Pancreas (tissue), 10 donors: Measurements from ENCODE around the gene PDCD1. TPM values are rescaled to one million over a fixed set of nuclear protein-coding genes. Genes with fewer than 3 reads are reported as not detected.

Experiments used
- ATAC-seq, 4 donors: fragments of 200-7000 bp; cut with Tn5 transposase; one replicate each; pipeline versions ENCODE4 v1.8.0 to v1.9.1; 2020; ENCODE audit warnings: mild to moderate bottlenecking in 4 of 4, moderate library complexity in 4 of 4
- DNase-seq, 6 donors: peaks; one replicate each; pipeline ENCODE4 v3.0.0-alpha.2; 2020
- FAIRE-seq: peaks from 2 replicates; lab custom pipeline; 2012; peaks lifted over from hg19 to GRCh38; lab: Jason Lieb, UNC
- H3K27ac ChIP-seq, 4 donors: fragments of 200-600 bp; sonication (generic); 1 replicate in 3 of 4; 2 replicates in 1 of 4; pipeline versions ENCODE4 v1.5.0 to v1.8.0; 2020
- H3K27me3 ChIP-seq, 4 donors: fragments of 200-600 bp; one replicate each; pipeline ENCODE4 v1.8.0; 2021
- H3K36me3 ChIP-seq, 3 donors: fragments of 200-600 bp; sonication (generic) in 1 of 3; one replicate each; pipeline versions ENCODE4 v1.5.0 to v1.8.0; 2020 to 2021
- H3K4me1 ChIP-seq, 3 donors: fragments of 200-600 bp; one replicate each; pipeline ENCODE4 v1.8.0; 2021
- H3K4me3 ChIP-seq, 4 donors: fragments of 200-600 bp; sonication (generic) in 2 of 4; one replicate each; pipeline versions ENCODE4 v1.5.0 to v1.8.0; 2020 to 2021
- H3K9me3 ChIP-seq, 4 donors: fragments of 200-600 bp; one replicate each; pipeline ENCODE4 v1.8.0; 2021
- WGBS, 2 donors: extraction: QIAGEN DNeasy Blood & Tissue Kit; methylation state at CpG; one replicate each; pipeline ENCODE4 v1.1.7; 2013; 5-methylcytosine and 5-hydroxymethylcytosine counted together
- intact Hi-C, 3 donors: fragments of 100-400 bp; cut with DNase I; formaldehyde crosslinking; loops; one replicate each; pipeline versions ENCODE4 v1.11.1 to v1.14.2; 2022
- polyA plus RNA-seq, 2 donors: library from polyadenylated mRNA; stranded (reverse); fragments of 200-250 nt; gene quantifications; one replicate each; pipeline ENCODE4 v1.2.3, GENCODE V29; 2013
- total RNA-seq, 6 donors: library from RNA; stranded (reverse); fragmentation: NEBNext Ultra II Directional in 4 of 6; extraction: Animal tissue kit (Norgen Biotek cat#: 25700) in 4 of 6; gene quantifications; one replicate each; pipeline versions ENCODE4 v1.2.1 to v1.2.4, GENCODE V29; 2021 to 2023
- TF ChIP-seq, protein P1 (sequence below), 4 donors: fragments of 200-600 bp; sonication (generic) in 3 of 4; IDR thresholded peaks; one replicate each; pipeline versions ENCODE4 v1.5.0 to v1.8.0; 2021; ENCODE audit warnings: antibody characterized with exemption in 4 of 4
- donor health status: healthy with polysubstance abuse.
- donor health status: DM: no; HTN: no; CAD: no; lungs with moderate emphysema.
- donor health status: DM: no; HTN: no; CAD: no.
- donor health status: control.
- donor health status: control.
- donor health status: Bipolar disorder and iron deficiency.
- donor health status: DM: yes; HTN: yes; CAD: no.
- donor health status: DM: no; HTN: no; CAD: no.
- donor health status: DM: no; HTN: no; CAD: no.
- donor health status: DM: yes; HTN: yes; CAD: no.

PDCD1 gene
- total and polyA plus RNA-seq, 8 donors: 0.09 to 0.63 (median 0.23) TPM; not detected in 1

DNA sequence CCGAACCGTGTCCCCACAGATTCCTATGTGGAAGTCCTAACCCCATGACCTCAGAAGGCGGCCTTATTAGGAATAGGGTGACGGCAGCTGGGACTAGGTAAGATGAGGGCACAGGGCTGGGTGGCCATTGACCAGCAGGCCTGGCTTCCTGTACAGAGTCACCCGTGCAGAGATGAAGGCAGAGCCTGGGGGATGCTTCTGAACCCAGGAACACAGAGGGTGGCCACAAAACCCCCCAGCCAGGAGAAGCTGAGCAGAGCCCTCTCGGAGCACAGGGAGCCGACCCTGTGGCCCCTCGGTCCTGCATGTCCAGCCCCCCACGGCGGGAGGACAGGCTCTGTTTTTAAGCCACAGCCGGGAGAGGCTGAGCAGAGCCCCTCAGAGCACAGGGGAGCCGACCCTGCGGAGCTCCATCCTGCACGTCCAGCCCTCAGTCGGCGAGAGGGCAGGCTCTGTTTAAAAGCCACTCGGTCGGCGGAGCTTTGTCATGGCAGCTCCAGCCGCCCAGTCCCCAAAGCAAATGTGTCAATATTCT, 2.7 kb downstream of the PDCD1 start:
- peak in 2 of 6 donors; percentile 50 to 53 for DNase-seq
- Histone ChIP-seq H3K27me3 (no peaks in the 10 kb centered on the region), H3K27ac (no peak overlapping the region), H3K4me3 (no peak overlapping the region), H3K9me3 (no peaks in the 10 kb centered on the region), H3K4me1 (no peaks in the 10 kb centered on the region), H3K36me3 (no peaks in the 10 kb centered on the region)
- no peak for FAIRE-seq
- TF ChIP-seq, protein P1, sequence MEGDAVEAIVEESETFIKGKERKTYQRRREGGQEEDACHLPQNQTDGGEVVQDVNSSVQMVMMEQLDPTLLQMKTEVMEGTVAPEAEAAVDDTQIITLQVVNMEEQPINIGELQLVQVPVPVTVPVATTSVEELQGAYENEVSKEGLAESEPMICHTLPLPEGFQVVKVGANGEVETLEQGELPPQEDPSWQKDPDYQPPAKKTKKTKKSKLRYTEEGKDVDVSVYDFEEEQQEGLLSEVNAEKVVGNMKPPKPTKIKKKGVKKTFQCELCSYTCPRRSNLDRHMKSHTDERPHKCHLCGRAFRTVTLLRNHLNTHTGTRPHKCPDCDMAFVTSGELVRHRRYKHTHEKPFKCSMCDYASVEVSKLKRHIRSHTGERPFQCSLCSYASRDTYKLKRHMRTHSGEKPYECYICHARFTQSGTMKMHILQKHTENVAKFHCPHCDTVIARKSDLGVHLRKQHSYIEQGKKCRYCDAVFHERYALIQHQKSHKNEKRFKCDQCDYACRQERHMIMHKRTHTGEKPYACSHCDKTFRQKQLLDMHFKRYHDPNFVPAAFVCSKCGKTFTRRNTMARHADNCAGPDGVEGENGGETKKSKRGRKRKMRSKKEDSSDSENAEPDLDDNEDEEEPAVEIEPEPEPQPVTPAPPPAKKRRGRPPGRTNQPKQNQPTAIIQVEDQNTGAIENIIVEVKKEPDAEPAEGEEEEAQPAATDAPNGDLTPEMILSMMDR (IDR thresholded peaks at IDR 0.05): no peak
- ATAC-seq: no peak
- intact Hi-C loops: no loop called here
- 70 to 78% methylated on average over 19 to 20 of the region's 20 CpGs for WGBS, 2 donors

DNA sequence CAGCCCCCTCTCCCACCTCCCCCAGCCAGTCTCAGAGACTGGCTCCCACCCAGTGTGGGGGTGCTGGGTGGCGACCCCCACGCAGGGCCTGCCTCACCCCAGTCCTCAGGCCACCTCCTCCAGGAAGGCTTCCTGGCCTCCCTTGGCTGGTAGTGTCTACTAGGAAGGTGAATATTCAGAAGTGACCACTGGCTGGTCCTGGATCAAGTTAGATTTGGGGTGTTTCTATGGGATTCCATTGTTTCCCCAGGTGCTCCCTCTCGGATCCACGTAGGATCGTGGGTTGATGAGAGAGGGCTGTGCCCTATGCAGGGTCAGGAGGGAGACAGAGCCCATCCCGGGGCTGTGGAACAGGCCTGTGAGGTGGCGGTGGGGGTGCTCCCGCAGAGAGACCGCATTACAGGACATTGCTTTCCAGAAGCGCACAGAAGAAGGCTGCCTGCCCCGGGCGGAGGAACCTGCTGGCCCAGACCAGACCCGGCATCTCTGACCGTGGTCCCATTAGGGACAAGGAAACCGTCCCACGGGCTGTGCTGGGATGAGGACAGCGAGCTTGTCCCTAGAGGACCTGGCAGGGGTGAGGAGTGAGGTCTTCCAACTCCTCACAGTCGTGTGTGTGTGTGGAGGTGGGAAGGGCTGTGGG, 3.3 kb downstream of the PDCD1 start:
- ATAC-seq (no peak), FAIRE-seq (no peak), DNase-seq (peak in 2 of 6 donors; percentile 35 to 55)
- Histone ChIP-seq H3K36me3 (no peaks in the 10 kb centered on the region), H3K9me3 (no peaks in the 10 kb centered on the region), H3K4me3 (no peak overlapping the region), H3K27ac (no peak overlapping the region), H3K27me3 (no peaks in the 10 kb centered on the region), H3K4me1 (no peaks in the 10 kb centered on the region)
- intact Hi-C loops: no loop called here
- WGBS, 2 donors: 79 to 87% methylated on average over 18 of the region's 18 CpGs
- TF ChIP-seq, protein P1 (IDR thresholded peaks at IDR 0.05): no peak

DNA sequence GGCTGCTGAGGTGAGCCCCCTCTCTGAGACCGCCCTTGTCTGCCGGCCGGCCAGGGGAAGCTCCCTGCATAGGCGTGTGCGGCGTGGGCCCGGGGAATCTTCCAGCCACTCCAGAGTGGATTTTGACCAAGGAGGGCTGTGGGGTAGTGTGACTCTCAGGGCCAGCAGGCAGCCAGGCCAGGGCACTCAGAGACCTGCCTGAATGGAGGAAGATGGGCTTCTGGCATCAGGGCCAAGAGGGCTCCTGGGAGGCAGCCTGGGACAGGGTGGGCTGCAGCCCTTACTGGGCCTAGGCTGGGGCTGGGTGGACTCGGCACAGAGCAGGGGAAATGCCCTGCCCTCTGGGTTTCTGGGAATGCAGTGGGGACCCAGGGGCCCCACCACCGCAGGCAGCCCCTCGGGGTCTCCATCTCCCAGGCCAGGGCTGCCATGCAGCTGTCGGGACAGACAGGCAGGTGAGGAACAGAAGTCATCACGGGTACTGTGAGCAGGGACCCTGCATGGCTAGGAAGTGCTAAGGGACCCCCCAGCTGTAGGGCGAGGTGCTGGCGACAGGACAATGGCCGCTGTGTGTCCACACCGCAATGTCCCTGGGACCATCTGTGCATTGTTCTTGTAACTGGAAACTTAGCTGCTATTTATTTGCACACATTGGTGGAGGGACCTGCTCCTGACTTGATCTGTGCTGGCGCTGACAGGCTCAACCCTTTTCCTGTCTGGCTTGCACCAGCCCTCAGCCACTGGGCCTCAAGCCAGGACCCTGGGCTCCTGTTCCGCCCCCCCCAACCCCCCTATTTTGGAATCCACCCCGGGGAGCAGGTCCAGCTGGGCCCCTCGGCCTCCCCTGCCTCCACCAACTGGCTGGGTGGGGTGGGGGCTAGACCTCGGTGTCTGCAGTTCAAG, 4.1 kb downstream of the PDCD1 start:
- Histone ChIP-seq H3K27me3 (no peaks in the 10 kb centered on the region), H3K4me3 (no peak overlapping the region), H3K27ac (peak overlapping the region in 1 of 4 donors; percentile 5), H3K9me3 (no peaks in the 10 kb centered on the region), H3K4me1 (no peaks in the 10 kb centered on the region), H3K36me3 (no peaks in the 10 kb centered on the region)
- 68 to 74% methylated on average over 20 to 21 of the region's 21 CpGs for WGBS, 2 donors
- ATAC-seq: peak in 2 of 4 donors; percentile 34 to 36
- intact Hi-C loops: no loop called here
- no peak for FAIRE-seq
- DNase-seq: peak in 3 of 6 donors; percentile 32 to 56 (median 51)
- TF ChIP-seq, protein P1 (IDR thresholded peaks at IDR 0.05): no peak

DNA sequence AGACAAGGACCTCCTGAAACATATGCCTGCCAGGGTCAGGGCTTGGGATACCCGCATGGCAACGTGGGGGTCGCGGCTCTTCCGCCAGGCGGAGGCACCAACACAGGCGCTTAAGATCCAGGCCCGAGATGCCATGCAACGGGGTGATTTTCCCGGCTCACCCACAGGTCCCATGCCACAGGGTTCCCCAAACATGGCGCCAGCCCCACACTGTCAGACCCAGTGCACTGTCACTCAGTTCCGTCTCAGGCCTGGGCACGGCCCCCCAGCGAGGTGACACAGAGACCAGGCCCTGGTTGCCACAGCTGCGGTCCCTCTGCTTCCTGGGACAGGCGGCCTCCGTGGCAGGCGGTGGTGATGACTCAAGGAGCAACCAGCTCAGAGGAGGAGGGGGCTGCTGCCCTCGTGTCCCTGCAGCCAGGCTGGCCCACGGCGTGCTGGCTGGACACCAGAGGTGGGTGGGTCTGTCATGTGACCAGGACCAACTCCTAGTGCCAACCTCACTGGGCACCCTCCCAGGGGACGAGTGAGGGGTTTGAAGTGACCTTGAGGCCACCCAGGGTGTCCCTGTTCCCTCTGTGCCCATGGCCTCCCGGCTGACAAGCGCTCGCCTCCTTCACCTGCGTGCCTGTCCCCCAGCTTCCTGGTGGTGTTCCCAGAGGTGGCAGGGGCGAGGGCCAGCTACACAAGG, 4.9 kb downstream of the PDCD1 start:
- no peaks in the 10 kb centered on the region for H3K4me1 ChIP-seq
- H3K36me3 ChIP-seq: no peaks in the 10 kb centered on the region
- peak overlapping the region in 1 of 4 donors; percentile 5 for H3K27ac ChIP-seq
- TF ChIP-seq, protein P1 (IDR thresholded peaks at IDR 0.05): no peak
- DNase-seq (peak in 3 of 6 donors; percentile 57 to 77 (median 61)), FAIRE-seq (no peak), ATAC-seq (peak in 2 of 4 donors; percentile 13 to 27)
- no peaks in the 10 kb centered on the region for H3K27me3 ChIP-seq
- no peak overlapping the region for H3K4me3 ChIP-seq
- 80 to 89% methylated on average over 26 to 27 of the region's 27 CpGs for WGBS, 2 donors
- no peaks in the 10 kb centered on the region for H3K9me3 ChIP-seq
- intact Hi-C loops: no loop called here
